ENCODE results near the gene PEPD.

- TF ChIP-seq CTCF (IDR thresholded peaks at IDR 0.05) (no peak), POLR2A (IDR thresholded peaks at IDR 0.05) (no peak)
Measured at GRCh38 chr19:33460221-33460908, 61.2 kb downstream of the PEPD start.
